Measurements from ENCODE around the gene IGFBP7.
A peak's percentile ranks its signal among the peaks of the same experiment; 100 is the strongest.

The IGFBP7 gene

DNA sequence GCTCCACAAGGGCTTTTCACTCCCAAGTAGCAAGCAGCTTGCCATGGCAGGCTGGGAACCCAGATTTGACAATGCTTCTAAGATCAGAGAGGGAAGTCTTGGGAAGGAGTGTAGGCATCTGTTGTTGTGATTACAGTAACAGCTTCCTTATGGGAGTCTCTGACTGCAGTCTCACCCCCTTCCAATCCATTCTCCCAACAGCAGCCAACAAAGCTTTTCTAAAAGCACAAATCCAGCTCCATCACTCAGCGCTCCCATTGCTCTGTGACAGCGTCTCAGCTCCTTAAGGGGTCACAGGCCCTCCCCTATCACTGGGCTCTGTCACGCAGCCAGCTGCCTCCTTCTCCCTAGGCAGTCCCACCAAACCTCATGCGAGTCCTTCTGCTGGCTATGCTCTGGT lies 7.1 kb downstream of the IGFBP7 start:
- intact Hi-C loops (cut with DNase I; ENCODE audit: low total_unique reads): no loop called here
- no peak for DNase-seq
- H3K36me3 ChIP-seq: peaks cover 0 to 4% (median 0%) of the 10 kb centered on the region in 3 donors

DNA sequence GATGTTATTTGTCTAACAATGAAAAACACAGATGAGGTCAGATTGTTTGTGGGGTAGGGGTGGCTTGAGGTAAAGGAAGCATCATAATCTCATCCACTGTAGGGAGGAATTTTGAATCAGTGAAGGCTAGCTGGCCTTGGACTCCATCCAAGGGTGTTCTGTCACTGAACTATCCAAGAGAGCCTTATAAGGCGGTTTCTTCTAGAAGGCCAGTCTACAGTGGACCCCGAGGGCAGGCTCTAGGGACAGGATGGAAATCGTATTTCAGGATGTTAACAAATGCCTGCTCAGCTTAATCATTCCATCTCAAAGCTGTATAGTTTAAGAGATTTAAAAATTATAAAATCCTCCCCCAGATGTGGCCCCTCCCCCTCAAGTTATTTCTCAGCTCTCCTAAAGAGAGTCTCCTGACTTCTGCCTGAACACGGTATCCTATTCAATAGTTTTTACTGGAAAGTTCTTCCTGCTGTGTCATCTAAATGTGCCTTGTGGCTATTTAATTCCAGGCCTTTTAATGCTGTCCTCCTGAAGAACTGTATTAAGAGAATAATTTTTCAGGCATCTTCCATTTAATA lies 8.0 kb downstream of the IGFBP7 start:
- H3K27me3 ChIP-seq: no peaks in the 10 kb centered on the region
- TF ChIP-seq CTCF (IDR thresholded peaks at IDR 0.05): no peak
- no peak overlapping the region for H3K4me3 ChIP-seq
- peak overlapping the region; percentile 87 to 99 for H3K27ac ChIP-seq
- no peaks in the 10 kb centered on the region for H3K9me3 ChIP-seq
- H3K4me1 ChIP-seq: peaks cover 0 to 100% (median 67%) of the 10 kb centered on the region in 4 donors
- peaks cover 0 to 4% (median 0%) of the 10 kb centered on the region in 3 donors for H3K36me3 ChIP-seq
- intact Hi-C loops (cut with DNase I; ENCODE audit: low total_unique reads): no loop called here
- peak; percentile 65 to 84 for DNase-seq

More for the DNA sequence above, 7.1 kb downstream of the IGFBP7 start:
- Histone ChIP-seq H3K4me1 (peaks cover 0 to 96% (median 62%) of the 10 kb centered on the region in 4 donors), H3K27ac (peak overlapping the region; percentile 87 to 99), H3K9me3 (no peaks in the 10 kb centered on the region), H3K27me3 (no peaks in the 10 kb centered on the region), H3K4me3 (peak overlapping the region in 1 of 2 donors; percentile 16)
- TF ChIP-seq CTCF (IDR thresholded peaks at IDR 0.05): no peak

DNA sequence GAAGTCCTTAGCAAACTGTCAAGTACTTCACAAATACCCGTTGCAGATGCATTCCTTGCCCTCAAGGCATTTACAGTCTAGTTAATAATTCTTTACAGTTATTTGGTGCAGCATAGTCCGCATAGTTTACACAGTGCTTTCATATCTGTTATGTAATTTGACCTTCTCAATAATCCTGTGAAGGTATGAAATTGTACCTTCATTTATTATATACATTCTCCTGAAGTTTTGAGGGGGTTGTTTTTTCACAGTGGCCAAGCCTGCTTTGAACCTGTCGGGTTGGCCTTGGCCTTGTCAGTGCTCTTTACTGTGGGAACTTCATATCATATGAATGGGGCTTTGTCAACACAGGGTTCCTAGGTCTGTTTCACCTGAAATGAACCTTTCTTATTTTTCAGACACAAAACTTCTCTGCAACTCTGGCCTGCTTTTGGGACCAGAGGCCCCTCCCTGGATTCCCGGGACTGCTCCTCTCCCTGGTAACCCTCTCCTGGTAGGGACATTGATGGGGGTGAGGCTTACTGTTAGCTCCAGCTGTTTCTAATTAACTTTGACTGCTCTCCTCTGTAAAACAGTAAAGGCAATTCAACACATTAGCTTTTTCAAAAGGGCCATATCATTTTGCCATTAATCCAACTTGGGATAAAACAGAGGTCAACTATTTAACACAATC lies 9.1 kb downstream of the IGFBP7 start:
- Histone ChIP-seq H3K27me3 (no peaks in the 10 kb centered on the region), H3K36me3 (peaks cover 0 to 4% (median 0%) of the 10 kb centered on the region in 3 donors), H3K4me1 (peaks cover 0 to 100% (median 71%) of the 10 kb centered on the region in 4 donors), H3K27ac (peak overlapping the region; percentile 87 to 99), H3K4me3 (no peak overlapping the region), H3K9me3 (no peaks in the 10 kb centered on the region)
- DNase-seq: no peak
- TF ChIP-seq CTCF (IDR thresholded peaks at IDR 0.05): no peak
- intact Hi-C loops (cut with DNase I; ENCODE audit: low total_unique reads): no loop called here

GRCh38 chr4:57099363-57099762 lies 10.8 kb downstream of the IGFBP7 start:
- TF ChIP-seq CTCF (IDR thresholded peaks at IDR 0.05): no peak
- peak overlapping the region; percentile 63 to 87 for H3K27ac ChIP-seq
- peaks cover 0 to 100% (median 73%) of the 10 kb centered on the region in 4 donors for H3K4me1 ChIP-seq
- H3K4me3 ChIP-seq: no peak overlapping the region
- DNase-seq: no peak
- intact Hi-C loops (cut with DNase I; ENCODE audit: low total_unique reads): no loop called here
- H3K36me3 ChIP-seq: no peaks in the 10 kb centered on the region
- H3K9me3 ChIP-seq: no peaks in the 10 kb centered on the region
- no peaks in the 10 kb centered on the region for H3K27me3 ChIP-seq

DNA sequence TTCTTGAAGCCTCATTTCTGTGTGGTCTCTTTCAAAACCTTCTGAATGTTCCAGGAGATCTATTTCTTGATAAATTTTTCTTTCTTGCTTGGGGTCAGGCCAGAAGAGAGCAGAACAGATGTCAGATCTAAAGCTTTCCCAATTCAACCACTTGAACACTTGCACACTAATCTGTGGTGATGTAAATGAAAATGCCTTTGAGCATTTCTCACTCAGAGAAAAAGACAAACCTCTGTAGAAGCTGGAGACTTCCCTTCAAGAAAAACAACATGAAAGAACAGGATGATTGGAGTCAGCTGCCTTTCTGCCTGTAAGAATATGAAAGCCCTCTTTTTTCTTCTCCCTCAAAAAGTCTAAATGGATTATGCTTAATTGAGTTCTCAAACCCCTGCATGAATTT lies 11.2 kb downstream of the IGFBP7 start:
- H3K4me1 ChIP-seq: peaks cover 0 to 100% (median 73%) of the 10 kb centered on the region in 4 donors
- H3K4me3 ChIP-seq: no peak overlapping the region
- TF ChIP-seq CTCF (IDR thresholded peaks at IDR 0.05): no peak
- H3K9me3 ChIP-seq: no peaks in the 10 kb centered on the region
- no peak for DNase-seq
- no peaks in the 10 kb centered on the region for H3K36me3 ChIP-seq
- peak overlapping the region; percentile 63 to 87 for H3K27ac ChIP-seq
- no peaks in the 10 kb centered on the region for H3K27me3 ChIP-seq
- intact Hi-C loops (cut with DNase I; ENCODE audit: low total_unique reads): no loop called here
